Left colon (tissue), 2 donors: ENCODE measurements around the gene ORMDL2. TPM values are rescaled to one million over a fixed set of nuclear protein-coding genes. Genes with fewer than 3 reads are reported as not detected.
"Not testable (repeated sequence)": the region's sequence is repeated elsewhere in the genome, so short reads cannot be mapped to it uniquely, and the experiment has no call there.

Source experiments
- ATAC-seq: fragments of 200-7000 bp; cut with Tn5 transposase; one replicate; pipeline ENCODE4 v1.9.1; 2020; ENCODE audit warnings: mild to moderate bottlenecking, moderate library complexity
- DNase-seq, 2 donors: peaks; one replicate each; pipeline ENCODE4 v3.0.0-alpha.2; 2020
- intact Hi-C, 2 donors: fragments of 100-400 bp; cut with DNase I in 1 of 2; cut with micrococcal nuclease in 1 of 2; formaldehyde crosslinking; loops; one replicate each; pipeline versions ENCODE4 v1.11.2 to v1.14.0; 2022; cut with DNase I, micrococcal nuclease
- total RNA-seq, 2 donors: library from RNA; stranded (reverse); fragmentation: NEBNext Ultra II Directional; extraction: Animal tissue kit (Norgen Biotek cat#: 25700); gene quantifications; one replicate each; pipeline ENCODE4 v1.2.1, GENCODE V29; 2021
- donor health status: DM: no; HTN: no; CAD: no.
- donor health status: DM: yes; HTN: yes; CAD: no.

ORMDL2 gene
- total RNA-seq, 2 donors from 2014 or later = 64.5 to 82.9 TPM

DNA sequence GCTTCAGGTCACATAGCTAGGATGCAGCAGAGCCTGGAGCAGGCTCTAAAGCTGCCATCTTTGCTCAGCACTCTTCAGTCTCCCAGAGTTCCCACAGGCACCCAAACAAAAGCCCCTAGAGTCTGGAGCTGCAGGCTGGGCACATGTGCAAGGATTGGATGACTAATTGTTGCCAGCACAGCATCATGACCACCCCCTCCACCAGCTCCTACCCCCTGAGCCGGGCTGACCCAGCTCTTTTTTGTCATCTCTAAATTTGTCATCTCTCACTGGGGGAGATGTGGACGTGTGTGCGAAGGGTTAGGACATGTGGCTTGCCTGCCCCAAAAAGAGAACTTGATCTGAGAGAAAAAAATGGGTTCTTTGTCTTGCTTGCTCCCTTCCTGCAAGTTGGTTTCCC is 29.2 kb downstream of the ORMDL2 start:
- DNase-seq (no peak), ATAC-seq (no peak)
- intact Hi-C loops = no loop called here

DNA sequence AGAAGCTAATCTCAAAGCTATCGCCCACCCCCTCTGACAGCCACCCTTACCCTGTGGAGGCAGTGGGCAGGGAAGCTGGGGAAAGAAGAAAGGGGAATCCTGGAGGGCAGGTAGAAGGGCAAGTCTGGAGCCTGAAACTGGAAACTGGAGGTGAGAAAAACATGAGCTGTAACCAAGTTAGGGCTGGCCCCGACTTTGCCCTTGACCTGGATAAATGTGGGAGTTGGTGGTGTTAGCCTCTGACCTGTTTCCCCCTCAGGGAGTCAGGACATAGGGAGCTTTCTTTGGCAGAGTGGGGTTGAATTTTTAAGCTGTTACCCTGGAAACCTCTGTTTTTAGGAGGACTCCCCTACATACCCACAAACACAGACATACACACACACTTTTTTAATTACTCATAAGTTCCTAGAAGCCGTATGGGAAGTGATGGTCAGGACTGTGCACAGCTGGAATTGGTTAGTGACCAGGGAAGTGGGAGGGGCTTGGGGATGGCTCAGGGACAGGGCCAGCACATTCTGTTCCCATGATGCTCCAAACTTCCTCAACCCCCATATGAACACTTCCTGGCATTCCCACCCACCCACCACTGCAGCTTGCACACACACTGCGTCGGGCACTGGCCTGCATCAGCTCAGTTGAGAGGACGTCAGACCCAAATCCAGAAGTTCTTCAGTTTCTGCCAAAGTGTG is 29.9 kb downstream of the ORMDL2 start:
- ATAC-seq (peak; percentile 75), DNase-seq (peak; percentile 63 to 83)
- intact Hi-C loops = no loop called here

DNA sequence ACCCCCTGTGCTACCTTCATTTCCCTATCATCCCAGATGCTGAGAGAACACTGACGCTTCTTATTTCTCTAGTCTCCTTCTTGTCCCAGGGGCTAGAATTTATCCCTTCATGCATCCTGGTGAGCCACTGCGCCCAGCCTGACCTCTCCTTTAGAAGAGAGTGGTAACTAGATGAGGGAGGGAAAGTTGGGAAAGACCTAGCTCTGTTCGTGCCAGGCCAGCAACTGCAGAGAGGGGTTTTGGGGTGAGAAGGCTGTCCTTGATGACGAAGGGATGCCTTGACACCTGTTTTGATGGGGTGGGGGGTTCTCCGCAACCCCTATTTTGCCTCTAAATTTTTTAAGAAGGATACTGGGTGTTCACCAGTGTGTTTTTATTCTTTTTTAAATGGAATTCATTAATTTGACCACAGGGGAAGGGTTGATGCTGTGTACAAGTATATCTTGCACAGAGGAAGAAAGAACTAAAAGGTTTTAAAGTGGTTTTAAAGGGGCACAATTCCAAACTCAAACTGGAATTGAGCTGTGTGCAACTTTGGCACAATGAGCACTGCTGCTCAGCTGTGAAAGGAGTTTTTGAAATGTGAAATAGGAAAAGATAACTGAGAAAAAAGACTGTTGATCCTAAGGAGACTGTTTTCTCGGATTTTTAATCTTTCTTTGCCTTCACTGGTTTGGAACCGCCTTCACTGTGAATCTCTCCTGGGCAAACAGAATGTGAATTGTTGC is 31.9 kb downstream of the ORMDL2 start:
- no peak for ATAC-seq
- intact Hi-C loops = no loop called here
- DNase-seq = no peak

DNA sequence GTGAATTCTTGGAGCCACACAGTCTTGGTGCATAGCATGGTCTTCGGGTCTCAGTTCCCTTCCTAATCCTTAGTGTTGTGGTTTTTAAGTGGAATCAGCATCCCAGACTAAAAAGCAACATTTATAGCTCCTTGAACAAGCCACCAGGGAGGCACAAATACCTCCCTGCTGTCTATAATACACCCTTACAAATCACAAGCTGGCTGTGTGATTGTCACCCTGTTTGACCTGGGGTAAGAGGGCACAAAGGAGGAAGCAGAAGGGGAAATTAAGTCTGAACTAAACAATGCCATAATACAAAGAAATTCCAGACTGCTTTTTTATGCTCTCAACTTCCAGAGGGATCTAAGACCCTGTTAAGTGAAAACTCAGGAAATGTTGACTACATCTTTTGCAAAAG is 32.6 kb downstream of the ORMDL2 start:
- DNase-seq (no peak), ATAC-seq (no peak)
- intact Hi-C loops = no loop called here

DNA sequence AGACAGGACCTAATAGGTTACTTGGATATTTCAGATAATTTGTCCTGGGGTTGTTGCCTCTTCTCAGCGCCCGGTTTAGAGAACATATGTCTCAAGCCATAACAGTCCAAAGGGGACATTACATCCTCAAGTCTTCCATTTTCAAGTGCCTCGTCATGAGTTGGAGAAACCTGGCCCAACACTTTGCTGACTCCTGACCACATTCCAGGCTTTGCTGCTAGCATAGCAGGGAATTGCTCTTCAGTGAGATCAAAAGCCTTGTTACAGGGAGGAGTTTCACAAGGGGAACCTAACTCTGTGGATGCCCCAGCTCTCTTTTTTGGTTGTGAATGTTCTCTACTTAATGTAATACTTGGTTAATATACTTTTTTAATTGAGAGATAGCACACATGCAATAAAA is 33.1 kb downstream of the ORMDL2 start:
- DNase-seq (no peak), ATAC-seq (no peak)
- intact Hi-C loops = no loop called here

DNA sequence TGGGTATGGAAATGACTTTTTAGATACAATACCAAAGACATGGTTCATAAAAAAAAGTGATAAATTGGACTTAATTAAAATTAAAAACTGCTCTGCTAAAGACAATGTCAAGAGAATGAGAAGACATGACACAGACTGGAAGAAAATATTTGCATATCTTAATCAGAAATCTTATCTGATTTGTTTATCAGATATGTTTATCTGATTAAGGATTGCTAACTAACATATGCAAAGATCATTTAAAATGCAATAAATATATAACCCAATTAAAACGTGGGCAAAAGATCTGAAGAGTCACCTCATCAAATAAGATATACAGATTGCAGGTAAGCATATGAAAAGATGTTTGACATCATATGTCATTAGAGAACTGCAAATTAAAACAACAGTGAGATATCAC is 34.9 kb downstream of the ORMDL2 start:
- DNase-seq = no peak
- ATAC-seq = no peak
- intact Hi-C loops = no loop called here

DNA sequence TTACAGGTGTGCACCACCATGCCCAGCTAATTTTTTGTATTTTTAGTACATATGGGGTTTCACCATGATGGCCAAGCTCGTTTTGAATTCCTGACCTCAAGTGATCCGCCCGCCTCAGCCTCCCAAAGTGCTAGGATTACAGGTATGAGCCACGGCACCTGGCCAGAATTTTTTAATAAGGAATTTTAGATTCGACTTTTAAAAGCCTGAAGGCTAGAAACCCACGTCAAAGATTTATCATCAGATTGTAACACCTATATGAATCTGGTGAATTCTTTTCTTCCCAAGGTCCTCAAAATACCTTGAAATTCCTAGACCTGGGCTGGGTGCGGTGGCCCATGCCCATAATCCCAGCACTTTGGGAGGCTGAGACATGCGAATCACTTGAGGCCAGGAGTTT is 43.6 kb downstream of the ORMDL2 start:
- intact Hi-C loops = no loop called here
- no peak for ATAC-seq
- DNase-seq = no peak

DNA sequence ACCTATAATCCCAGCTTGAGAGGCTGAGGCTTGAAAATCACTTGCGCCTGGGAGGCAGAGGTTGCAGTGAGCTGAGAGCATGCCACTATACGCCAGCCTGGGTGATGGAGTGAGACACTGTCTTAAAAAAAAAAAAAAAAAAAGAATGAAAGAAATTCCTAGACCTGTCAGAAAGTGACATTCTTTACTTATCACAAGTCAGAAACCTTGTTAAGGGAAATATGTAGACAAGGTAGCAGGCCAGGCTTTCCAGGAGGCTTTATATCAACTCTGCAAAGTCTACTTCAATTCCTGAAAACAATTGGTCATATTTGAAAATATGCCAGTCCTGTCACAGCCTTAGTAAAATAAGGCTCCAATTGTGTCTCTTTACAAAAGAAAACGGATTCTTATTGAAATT is 44.0 kb downstream of the ORMDL2 start:
- intact Hi-C loops = no loop called here
- DNase-seq (no peak), ATAC-seq (no peak)

DNA sequence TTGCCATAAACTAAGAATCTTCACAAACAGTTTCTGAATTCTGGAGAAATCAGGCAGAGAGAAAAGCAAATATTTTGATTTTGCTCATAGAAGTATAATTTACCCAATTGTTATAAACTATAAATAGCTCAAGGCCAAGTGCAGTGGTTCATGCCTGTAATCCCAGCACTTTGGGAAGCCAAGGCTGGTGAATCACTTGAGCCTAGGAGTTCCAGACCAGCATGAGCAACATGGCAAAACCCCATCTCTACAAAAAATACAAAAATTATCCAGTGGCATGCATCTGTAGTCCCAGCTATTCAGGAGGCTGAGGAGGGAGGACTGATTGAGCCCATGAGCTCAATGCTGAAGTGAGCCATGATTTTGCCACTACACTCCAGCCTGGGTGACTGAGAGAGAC is 44.4 kb downstream of the ORMDL2 start:
- ATAC-seq (no peak), DNase-seq (no peak)
- intact Hi-C loops = no loop called here

DNA sequence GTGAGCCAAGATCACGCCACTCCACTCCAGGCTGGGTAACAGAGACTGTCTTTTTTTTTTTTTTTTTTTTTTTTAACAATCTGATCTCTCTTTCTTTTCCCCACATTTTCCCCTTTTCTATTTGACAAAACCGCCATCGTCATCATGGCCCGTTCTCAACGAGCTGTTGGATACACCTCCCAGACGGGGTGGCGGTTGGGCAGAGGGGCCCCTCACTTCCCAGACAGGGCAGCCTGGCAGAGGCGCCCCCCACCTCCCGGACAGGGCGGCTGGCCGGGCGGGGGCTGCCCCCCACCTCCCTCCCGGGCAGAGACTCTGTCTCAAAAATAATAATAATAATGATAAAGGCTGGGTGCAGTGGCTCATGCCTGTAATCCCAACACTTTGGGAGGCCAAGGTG is 45.1 kb downstream of the ORMDL2 start:
- DNase-seq, intact Hi-C loops, ATAC-seq: not testable (repeated sequence)

DNA sequence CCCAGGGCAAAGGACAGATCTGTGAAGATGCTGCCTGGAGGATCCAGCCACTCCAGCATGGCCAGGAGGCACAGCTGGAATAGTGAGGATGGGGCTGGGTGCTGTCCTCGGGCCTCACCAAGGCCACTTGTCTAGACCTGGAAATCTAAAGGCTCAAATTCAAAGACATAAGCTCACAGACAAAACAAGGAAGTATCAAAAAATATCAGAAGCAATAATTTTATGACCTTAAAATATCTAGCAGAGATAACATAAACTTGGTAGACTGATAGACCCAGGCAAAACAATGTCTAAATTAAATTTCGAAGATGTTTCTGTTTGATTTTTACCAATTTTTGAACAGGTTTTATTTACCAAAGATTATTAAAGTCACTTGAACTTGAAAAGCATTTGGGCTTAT is 47.5 kb downstream of the ORMDL2 start:
- DNase-seq (no peak), ATAC-seq (no peak)
- intact Hi-C loops = no loop called here

DNA sequence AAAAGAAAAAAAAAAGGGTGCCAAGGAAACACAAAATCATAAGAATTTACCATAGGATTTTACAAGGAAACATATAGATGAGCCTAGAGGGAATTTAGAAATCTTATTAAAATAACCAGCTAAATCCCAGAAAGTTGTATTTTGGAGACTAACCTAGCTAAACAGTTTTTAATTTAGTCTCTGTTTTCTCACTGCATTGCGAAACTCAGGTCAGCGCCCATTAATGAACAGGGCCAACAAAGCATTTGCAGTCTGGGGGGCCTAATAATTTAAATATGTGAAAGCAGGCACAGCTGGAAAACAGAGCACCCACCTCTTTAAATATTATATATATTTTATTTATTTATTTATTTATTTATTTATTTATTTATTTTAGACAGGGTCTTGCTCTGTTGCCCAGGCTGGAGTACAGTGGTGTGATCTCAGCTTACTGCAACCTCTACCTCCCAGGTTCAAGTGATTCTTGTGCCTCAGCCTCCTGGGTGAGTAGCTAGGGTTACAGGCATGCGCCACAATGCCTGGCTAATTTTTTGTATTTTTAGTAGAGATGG is 48.7 kb downstream of the ORMDL2 start:
- DNase-seq, intact Hi-C loops, ATAC-seq: not testable (repeated sequence)

Other genes with a start within 250 kb of the ORMDL2 start
- gene OR2AP1, start 245.6 kb upstream of the ORMDL2 start, total RNA-seq = not detected
- not detected for gene OR10P1, start 181.1 kb upstream of the ORMDL2 start, total RNA-seq
- 10 to 100 TPM; 10.2 to 56.5 TPM for gene ITGA7, start 110.1 kb upstream of the ORMDL2 start, total RNA-seq
- 100 to 1,000 TPM; 266 to 300 TPM for gene BLOC1S1, start 102.0 kb upstream of the ORMDL2 start, total RNA-seq
- 10 to 100 TPM; 34.2 to 37.7 TPM for gene RDH5, start 97.6 kb upstream of the ORMDL2 start, total RNA-seq
- 1,000 to 10,000 TPM; 1,137 to 1,252 TPM for gene CD63, start 89.0 kb upstream of the ORMDL2 start, total RNA-seq
- 1 to 10 TPM; 1.5 to 2.7 TPM for gene GDF11, start 74.9 kb upstream of the ORMDL2 start, total RNA-seq
- 10 to 100 TPM; 42.7 to 43.7 TPM for gene SARNP, start 317 bp upstream of the ORMDL2 start, total RNA-seq
- gene DNAJC14, start 11.5 kb downstream of the ORMDL2 start, total RNA-seq = 10 to 100 TPM; 27.8 to 32.5 TPM
- 1 to 10 TPM; 2.8 to 6.4 TPM for gene MMP19, start 24.9 kb downstream of the ORMDL2 start, total RNA-seq
- gene PYM1, start 109.9 kb downstream of the ORMDL2 start, total RNA-seq = 10 to 100 TPM; 41.7 to 45.0 TPM
- gene DGKA, start 113.1 kb downstream of the ORMDL2 start, total RNA-seq = 100 to 1,000 TPM; 108 to 114 TPM
- gene PMEL, start 148.0 kb downstream of the ORMDL2 start, total RNA-seq = 1 to 10 TPM; 2.0 to 5.0 TPM
- 10 to 100 TPM; 10.4 to 19.7 TPM for gene CDK2, start 148.8 kb downstream of the ORMDL2 start, total RNA-seq
- gene RAB5B, start 156.0 kb downstream of the ORMDL2 start, total RNA-seq = 100 to 1,000 TPM; 149 to 169 TPM
- gene SUOX, start 179.2 kb downstream of the ORMDL2 start, total RNA-seq = 10 to 100 TPM; 24.1 to 24.4 TPM
- 1 to 10 TPM; 3.9 to 5.0 TPM for gene IKZF4, start 203.0 kb downstream of the ORMDL2 start, total RNA-seq
- 10 to 100 TPM; 54.5 to 73.9 TPM for gene RPS26, start 223.9 kb downstream of the ORMDL2 start, total RNA-seq